OCI-LY3 (cell line): ENCODE results near the gene SLC5A3.

Experiments used
- H2AFZ ChIP-seq: fragments of 200-600, 300-600 bp; shearing (Covaris generic); 2 replicates; pipeline ENCODE4 v1.6.0; 2014; ENCODE audit warnings: antibody characterized with exemption, low read depth, low read length
- H3K27ac ChIP-seq: fragments of 200-600, 300-600 bp; sonication (generic); 2 replicates; pipeline ENCODE4 v1.5.1; 2014; ENCODE audit warnings: mild to moderate bottlenecking, low read length, moderate library complexity, mixed read lengths
- H3K27me3 ChIP-seq: fragments of 200-600, 300-600 bp; sonication (generic); 2 replicates; pipeline ENCODE4 v1.6.1; 2014; ENCODE audit warnings: low read depth, low read length, mixed read lengths
- H3K36me3 ChIP-seq: fragments of 200-600, 300-600 bp; sonication (generic); replicated peaks from 2 replicates; pipeline ENCODE3; 2014; ENCODE audit warnings: low read depth, low read length, mixed read lengths
- H3K4me1 ChIP-seq: fragments of 300-600, 200-600 bp; sonication (generic); 2 replicates; pipeline ENCODE4 v1.6.1; 2014; ENCODE audit warnings: low read length, mixed read lengths
- H3K4me2 ChIP-seq: fragments of 200-600, 300-600 bp; sonication (generic); 2 replicates; pipeline ENCODE4 v1.6.1; 2014; ENCODE audit warnings: low read length, mixed read lengths
- H3K4me3 ChIP-seq: fragments of 300-600, 200-600 bp; sonication (generic); 2 replicates; pipeline ENCODE4 v1.5.1; 2014; ENCODE audit warnings: antibody characterized with exemption, mild to moderate bottlenecking, low read length, moderate library complexity
- H3K79me2 ChIP-seq: fragments of 300-600, 200-600 bp; shearing (Covaris generic); 2 replicates; pipeline ENCODE4 v1.6.1; 2014; ENCODE audit warnings: mild to moderate bottlenecking, low read length, mixed read lengths
- H3K9ac ChIP-seq: fragments of 300-600, 200-600 bp; shearing (Covaris generic); 2 replicates; pipeline ENCODE4 v1.6.0; 2014; ENCODE audit warnings: mild to moderate bottlenecking, low read length, moderate library complexity
- H3K9me3 ChIP-seq: fragments of 200-600, 300-600 bp; shearing (Covaris generic); 2 replicates; pipeline ENCODE4 v1.6.1; 2014; ENCODE audit warnings: low read length, mixed read lengths; ENCODE audit not compliant: insufficient read depth
- H4K20me1 ChIP-seq: fragments of 200-600, 300-600 bp; sonication (generic); 2 replicates; pipeline ENCODE4 v1.6.1; 2016; ENCODE audit warnings: low read length, mixed read lengths; ENCODE audit not compliant: insufficient read depth
- CTCF ChIP-seq: fragments of 200-600, 300-600 bp; sonication (generic); IDR thresholded peaks from 2 replicates; pipeline ENCODE4 v1.5.1; 2014; ENCODE audit warnings: antibody characterized with exemption, low read length, low read depth
- EZH2phosphoT487 ChIP-seq: fragments of 200-600 bp; shearing (Covaris generic); IDR thresholded peaks from 2 replicates; pipeline ENCODE4 v1.6.1; 2018; ENCODE audit warnings: antibody characterized with exemption, mixed run types, low read depth

Gene SLC5A3

GRCh38 chr21:34075760-34076660 lies 2.6 kb downstream of the SLC5A3 start:
- H3K27me3 ChIP-seq = no peaks in the 10 kb centered on the region
- H3K36me3 ChIP-seq = peaks cover 25% of the 10 kb centered on the region
- peaks cover 16% of the 10 kb centered on the region for H4K20me1 ChIP-seq
- H3K79me2 ChIP-seq = peaks cover 65% of the 10 kb centered on the region
- H3K4me3 ChIP-seq = no peak overlapping the region
- TF ChIP-seq CTCF = no peak
- TF ChIP-seq EZH2phosphoT487 = no peak
- no peak overlapping the region for H3K27ac ChIP-seq
- no peaks in the 10 kb centered on the region for H3K9me3 ChIP-seq
- peaks cover 24% of the 10 kb centered on the region for H3K4me1 ChIP-seq
- no peak overlapping the region for H3K4me2 ChIP-seq
- H2AFZ ChIP-seq = no peak overlapping the region
- H3K9ac ChIP-seq = no peak overlapping the region

- Histone ChIP-seq H3K9me3 (no peaks in the 10 kb centered on the region), H3K36me3 (peaks cover 25% of the 10 kb centered on the region), H3K4me2 (no peak overlapping the region), H3K27me3 (no peaks in the 10 kb centered on the region), H3K9ac (no peak overlapping the region), H2AFZ (no peak overlapping the region), H3K27ac (no peak overlapping the region), H3K4me3 (no peak overlapping the region), H3K79me2 (peaks cover 72% of the 10 kb centered on the region), H4K20me1 (peaks cover 16% of the 10 kb centered on the region), H3K4me1 (peaks cover 24% of the 10 kb centered on the region)
- TF ChIP-seq EZH2phosphoT487 (no peak), CTCF (no peak)
Measured at GRCh38 chr21:34076835-34077234, 3.5 kb downstream of the SLC5A3 start.

GRCh38 chr21:34077888-34078287 lies 4.5 kb downstream of the SLC5A3 start:
- peaks cover 28% of the 10 kb centered on the region for H3K36me3 ChIP-seq
- TF ChIP-seq CTCF (no peak), EZH2phosphoT487 (no peak)

GRCh38 chr21:34078915-34079314 lies 5.5 kb downstream of the SLC5A3 start:
- Histone ChIP-seq H3K27ac (no peak overlapping the region), H3K9me3 (no peaks in the 10 kb centered on the region), H3K79me2 (peaks cover 92% of the 10 kb centered on the region), H3K36me3 (peaks cover 34% of the 10 kb centered on the region), H3K4me3 (no peak overlapping the region), H4K20me1 (peaks cover 16% of the 10 kb centered on the region), H3K27me3 (no peaks in the 10 kb centered on the region), H2AFZ (no peak overlapping the region), H3K4me2 (no peak overlapping the region), H3K4me1 (peaks cover 16% of the 10 kb centered on the region), H3K9ac (no peak overlapping the region)
- TF ChIP-seq CTCF (no peak), EZH2phosphoT487 (no peak)

More at GRCh38 chr21:34077888-34078287, 4.5 kb downstream of the SLC5A3 start:
- Histone ChIP-seq H3K27ac (no peak overlapping the region), H4K20me1 (peaks cover 16% of the 10 kb centered on the region), H2AFZ (no peak overlapping the region), H3K79me2 (peaks cover 83% of the 10 kb centered on the region), H3K27me3 (no peaks in the 10 kb centered on the region), H3K9me3 (no peaks in the 10 kb centered on the region), H3K4me2 (no peak overlapping the region), H3K4me3 (no peak overlapping the region), H3K4me1 (peaks cover 16% of the 10 kb centered on the region), H3K9ac (no peak overlapping the region)
